Bronchus fibroblast of lung (primary cell): ENCODE measurements around the gene ERFE. TPM values are rescaled to one million over a fixed set of nuclear protein-coding genes. Genes with fewer than 3 reads are reported as not detected.

Experiments
- total RNA-seq: library from RNA; depleted of rRNA; stranded (reverse); fragments of >200 nt; gene quantifications from 2 replicates; pipeline ENCODE4 v1.2.3, GENCODE V29; 2015

The ERFE gene, protein sequence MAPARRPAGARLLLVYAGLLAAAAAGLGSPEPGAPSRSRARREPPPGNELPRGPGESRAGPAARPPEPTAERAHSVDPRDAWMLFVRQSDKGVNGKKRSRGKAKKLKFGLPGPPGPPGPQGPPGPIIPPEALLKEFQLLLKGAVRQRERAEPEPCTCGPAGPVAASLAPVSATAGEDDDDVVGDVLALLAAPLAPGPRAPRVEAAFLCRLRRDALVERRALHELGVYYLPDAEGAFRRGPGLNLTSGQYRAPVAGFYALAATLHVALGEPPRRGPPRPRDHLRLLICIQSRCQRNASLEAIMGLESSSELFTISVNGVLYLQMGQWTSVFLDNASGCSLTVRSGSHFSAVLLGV
- total RNA-seq, result 4.2 TPM in 2 replicates

DNA sequence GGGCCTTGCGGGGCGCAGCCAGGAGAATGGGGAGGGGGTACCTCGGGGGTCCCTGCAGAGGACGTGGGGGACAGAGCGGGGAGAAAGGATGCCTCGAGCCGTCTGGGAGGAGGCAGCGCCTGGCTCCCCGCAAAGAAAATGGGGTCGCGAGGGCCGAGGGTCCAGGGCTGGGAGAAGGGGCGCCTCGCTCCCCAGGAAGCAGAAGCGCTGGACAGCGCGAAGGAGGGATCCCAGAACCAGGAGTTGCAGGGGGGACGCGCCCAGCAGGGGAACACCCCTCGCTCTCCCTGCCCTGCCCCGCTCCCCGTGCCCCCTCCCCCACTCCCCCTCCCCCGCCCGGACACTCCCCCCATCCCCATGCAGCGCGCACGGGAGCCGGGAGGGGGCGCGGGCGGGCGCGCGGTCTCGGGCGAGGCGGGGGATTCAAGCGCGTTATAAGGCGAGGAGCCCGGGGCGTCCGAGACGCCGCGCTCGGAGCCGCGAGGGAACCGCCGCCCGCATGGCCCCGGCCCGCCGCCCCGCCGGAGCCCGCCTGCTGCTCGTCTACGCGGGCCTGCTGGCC, at the start of gene ERFE:
ERFE (plus strand) TSS at position 462 of the 562 bp plus-strand sequence; CDS start at position 500, 38 bp downstream.

DNA sequence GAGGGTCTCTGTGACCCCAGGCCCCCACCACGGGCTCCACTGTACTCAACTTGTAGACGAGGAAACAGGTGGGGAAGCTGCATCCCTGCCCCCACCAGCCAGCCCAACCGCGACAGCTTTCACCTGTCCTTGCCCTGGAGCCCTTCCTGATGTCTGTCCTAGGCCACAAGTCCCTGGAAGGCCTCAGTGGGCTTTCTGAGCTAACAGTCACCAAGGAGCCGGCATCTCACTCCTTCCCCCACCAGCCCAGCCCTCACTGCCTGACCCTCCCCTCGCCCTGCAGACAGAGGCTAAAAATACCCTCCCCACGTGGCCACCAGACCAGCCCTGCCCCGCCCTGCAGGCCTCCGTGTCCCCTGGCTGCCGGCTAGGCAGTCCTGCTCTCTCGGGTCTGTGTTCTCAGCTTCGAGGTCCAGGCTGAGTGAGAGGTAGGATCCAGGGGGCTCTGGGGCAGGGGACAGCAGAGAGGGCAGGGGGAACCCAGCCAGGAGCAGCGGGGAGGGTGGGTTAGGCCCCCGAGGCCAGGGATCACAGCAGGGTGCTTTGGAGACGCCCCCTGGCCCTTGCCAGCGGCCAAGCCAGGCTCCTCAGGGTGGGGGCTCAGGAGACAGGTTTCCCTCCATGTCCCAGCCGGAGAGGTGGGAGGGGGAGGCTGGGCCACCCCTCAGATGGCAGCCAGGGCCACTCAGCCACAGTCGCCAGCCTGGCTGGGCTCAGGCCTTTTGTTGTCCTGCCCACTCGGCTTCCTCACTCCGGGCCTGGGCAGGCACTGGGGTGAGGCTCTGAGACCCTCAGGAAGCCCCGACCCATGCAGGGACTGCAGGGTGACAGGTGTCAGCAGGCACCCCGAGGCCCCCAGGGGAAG, 20.2 kb upstream of the ERFE start, which contains the start of gene KLHL30:
KLHL30 (plus strand) TSS at position 338 of the 865 bp plus-strand sequence. CDS start 2,087 bp downstream, outside the sequence.

DNA sequence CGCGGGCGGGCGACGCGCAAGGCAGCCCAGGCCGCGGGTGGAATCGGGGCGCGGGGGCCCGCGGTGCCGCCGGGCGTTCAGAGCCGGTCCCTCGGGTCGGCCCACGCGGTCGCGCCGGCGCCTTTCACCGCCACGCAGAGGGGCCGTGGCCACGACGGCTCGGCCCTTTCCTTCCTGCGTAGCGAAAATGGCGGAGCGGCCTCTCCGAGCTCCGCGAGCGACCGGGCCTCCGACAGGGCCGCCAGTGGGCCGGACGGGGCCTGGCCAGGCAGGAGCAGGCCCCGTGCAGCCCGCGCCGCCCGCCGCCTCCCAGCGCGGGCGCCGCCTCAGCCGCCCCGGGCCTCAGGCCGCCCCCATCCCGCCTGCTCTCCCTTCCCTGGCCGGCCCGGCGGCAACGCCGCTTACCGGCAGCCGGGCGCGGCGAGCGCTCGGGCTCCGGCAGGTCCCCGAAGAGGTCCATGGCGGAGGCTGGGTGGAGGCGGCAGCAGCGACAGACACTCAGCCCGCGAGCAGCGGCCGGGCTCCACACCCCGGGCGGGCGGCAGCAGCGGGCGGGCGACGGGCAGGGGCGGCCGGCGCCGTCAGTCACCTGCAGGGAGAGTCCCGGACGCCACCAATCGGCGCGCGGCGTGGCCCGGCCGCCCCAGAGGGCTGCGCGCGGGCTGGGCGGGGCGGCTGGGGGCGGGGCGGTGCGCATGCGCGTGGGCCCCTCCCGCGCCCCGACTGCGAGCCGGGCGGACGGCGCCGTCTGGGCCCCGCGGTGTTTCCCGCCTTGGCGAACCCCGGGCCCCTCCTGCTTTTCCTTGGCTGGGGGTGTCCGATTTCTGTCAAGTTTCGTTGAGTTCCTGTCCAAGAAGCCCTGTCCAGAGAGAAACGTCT, 44.6 kb downstream of the ERFE start, which contains the start of gene ILKAP:
ILKAP (minus strand) TSS at position 602 of the 879 bp plus-strand sequence; CDS start at position 460, 142 bp downstream.

Other genes starting within 250 kb of the ERFE start
- gene UBE2F, start 192.0 kb upstream of the ERFE start, total RNA-seq, result 60.4 and 66.7 TPM in 2 replicates
- gene SCLY, start 98.0 kb upstream of the ERFE start, total RNA-seq, result 18.0 and 19.5 TPM in 2 replicates
- gene ESPNL, start 58.6 kb upstream of the ERFE start, total RNA-seq, result 5.2 and 6.4 TPM in 2 replicates
- gene KLHL30, start 20.3 kb upstream of the ERFE start, total RNA-seq, result 0.15 TPM in 1 of 2 replicates, not detected in the other
- gene ILKAP, start 44.7 kb downstream of the ERFE start, total RNA-seq, result 19.2 and 20.7 TPM in 2 replicates
- 10.7 and 11.4 TPM in 2 replicates for gene HES6, start 81.1 kb downstream of the ERFE start, total RNA-seq
- gene PER2, start 129.6 kb downstream of the ERFE start, total RNA-seq, result 1.0 and 1.5 TPM in 2 replicates
- 4.0 and 10.3 TPM in 2 replicates for gene TRAF3IP1, start 161.5 kb downstream of the ERFE start, total RNA-seq